HG03571 (cell line): ENCODE measurements around the gene DYRK1A.
"Not testable (repeated sequence)": the region's sequence is repeated elsewhere in the genome, so short reads cannot be mapped to it uniquely, and the experiment has no call there.

ENCODE experiments used
- ATAC-seq: cut with Tn5 transposase; IDR thresholded peaks from one replicate; pipeline ENCODE4 v1.9.1; 2021; ENCODE audit not compliant: unreplicated experiment

Gene DYRK1A

GRCh38 chr21:37546949-37547614 is 180.5 kb downstream of the DYRK1A start:
- ATAC-seq = no peak

- no peak for ATAC-seq
Observed at GRCh38 chr21:37547615-37548200, 181.1 kb downstream of the DYRK1A start.

- no peak for ATAC-seq
Observed at GRCh38 chr21:37548521-37548981, 182.0 kb downstream of the DYRK1A start.

- ATAC-seq = not testable (repeated sequence)
Observed at GRCh38 chr21:37549730-37550129, 183.2 kb downstream of the DYRK1A start.

DNA sequence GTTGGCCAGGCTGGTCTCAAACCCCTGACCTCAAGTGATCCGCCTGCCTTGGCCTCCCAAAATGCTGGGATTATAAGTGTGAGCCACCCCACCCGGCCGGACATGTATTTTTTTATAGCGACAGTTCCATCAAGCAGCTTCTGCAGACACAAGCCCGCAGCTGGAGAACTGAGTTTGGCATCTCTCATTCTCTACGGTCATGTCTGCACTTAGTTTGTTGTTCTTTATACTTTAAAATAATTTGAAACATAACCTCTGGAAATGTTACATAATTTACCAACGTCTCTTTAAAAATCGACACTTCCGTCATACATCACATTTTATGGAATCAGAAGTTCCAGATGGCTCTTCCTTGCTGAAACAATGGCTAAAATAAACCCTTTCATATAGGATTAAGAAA is 183.6 kb downstream of the DYRK1A start:
- no peak for ATAC-seq

DNA sequence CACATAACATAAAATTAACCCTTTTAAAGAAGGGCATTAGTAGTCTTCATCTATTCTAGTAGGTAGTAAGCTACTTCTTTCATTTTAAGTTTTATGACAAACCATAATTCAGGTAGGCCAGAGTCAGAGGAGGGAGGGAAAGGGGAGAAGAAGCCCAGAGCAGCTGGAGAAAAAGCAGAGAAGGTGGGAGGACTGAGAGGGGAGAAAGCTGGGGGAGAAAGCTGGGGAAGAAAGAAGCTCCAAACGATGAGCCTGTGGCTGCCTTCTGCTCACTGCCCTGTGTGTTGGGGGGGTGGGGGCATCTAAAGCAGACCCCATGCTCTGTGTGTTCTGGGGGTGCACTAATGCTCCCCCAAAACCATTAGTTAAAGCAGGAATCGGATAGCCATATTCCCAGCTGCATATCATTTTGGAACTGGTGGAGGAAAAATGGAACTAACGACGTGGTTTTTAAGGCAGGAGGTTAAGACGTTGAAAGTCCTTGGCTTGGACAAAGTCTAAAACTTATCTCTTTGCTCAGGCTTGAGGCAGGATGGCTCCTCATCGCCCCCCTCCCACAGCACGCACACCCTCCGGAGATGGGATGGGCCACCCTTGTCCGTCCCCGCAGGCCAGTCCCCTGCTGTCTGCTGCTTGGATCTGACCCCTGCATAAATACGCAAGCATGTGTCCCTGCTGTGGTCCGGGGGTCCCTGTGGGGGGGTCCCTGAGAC is 184.2 kb downstream of the DYRK1A start:
- ATAC-seq = no peak

DNA sequence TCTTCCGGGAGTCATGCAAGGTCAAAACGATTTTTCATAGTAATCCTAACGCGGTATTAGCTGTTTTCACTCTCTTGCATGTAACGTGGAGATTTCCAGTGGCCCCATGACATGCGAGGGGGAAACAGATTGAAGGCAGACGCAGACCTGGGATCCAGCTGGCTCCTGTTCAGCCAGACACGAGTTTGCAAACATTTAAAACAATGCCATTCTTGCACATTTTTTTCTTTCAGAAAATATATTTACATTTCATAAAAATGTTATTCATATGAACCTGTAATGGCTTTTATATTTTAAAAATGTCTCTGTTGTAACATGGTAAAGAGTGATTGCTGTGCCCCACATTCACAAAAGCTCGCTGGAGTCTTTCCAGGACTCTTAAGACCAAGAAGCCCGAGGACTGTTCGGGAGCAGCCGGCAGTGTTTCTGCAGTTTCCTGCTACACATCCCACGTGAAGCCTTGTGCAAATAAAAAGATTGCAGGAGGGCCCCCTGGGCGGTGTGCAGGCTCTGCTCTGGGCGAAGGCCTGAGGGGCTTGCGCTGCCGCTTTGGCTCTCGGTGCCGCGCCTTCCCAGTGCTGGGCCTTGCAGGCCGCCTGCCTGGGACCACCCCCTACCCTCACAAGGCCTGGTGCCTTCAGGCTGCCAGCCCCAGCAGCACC is 184.9 kb downstream of the DYRK1A start:
- no peak for ATAC-seq

DNA sequence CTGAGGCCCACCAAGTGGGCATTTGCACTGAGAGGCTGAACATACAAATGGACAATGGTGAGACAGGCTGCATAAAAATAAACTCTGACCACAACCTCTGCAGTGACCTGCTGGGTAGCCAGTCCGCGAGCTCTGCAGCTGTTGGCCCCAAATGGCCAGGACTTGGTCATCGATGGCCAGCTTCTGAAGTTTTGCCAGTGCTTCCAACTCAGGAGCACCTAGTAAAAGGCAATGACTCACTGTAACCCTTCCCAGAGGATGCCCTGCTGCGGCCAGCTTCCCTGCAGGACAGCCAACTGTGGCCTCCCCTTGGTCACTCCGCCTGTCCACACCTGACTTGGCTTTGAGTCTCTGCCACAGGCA is 185.4 kb downstream of the DYRK1A start:
- no peak for ATAC-seq

DNA sequence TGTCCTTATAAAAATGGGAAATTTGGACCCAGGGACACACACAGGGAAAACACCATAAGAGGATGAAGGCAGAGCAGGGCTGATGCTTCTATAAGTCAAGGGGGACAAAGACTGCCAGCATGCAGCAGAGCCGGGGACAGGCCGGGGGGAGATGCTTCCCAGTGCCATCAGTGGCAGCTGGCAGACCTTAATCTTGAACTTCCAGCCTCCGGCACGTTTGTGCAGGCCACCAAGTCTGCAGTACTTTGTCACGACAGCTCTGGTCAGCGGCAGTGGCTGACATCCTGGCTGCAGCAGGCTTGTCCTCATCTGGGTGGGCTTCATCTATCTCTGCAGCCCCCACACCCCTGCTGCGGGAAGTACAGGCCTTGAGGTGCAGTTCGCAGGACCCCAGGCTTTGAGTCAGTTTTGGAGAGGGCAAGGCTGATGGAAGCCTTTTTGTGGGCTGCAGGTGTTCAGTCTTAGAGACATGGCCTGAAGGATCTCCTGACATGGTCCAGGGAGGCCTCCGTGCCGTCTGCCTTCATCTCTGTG is 186.0 kb downstream of the DYRK1A start:
- no peak for ATAC-seq

- ATAC-seq = no peak
Observed at GRCh38 chr21:37553078-37553481, 186.5 kb downstream of the DYRK1A start.

DNA sequence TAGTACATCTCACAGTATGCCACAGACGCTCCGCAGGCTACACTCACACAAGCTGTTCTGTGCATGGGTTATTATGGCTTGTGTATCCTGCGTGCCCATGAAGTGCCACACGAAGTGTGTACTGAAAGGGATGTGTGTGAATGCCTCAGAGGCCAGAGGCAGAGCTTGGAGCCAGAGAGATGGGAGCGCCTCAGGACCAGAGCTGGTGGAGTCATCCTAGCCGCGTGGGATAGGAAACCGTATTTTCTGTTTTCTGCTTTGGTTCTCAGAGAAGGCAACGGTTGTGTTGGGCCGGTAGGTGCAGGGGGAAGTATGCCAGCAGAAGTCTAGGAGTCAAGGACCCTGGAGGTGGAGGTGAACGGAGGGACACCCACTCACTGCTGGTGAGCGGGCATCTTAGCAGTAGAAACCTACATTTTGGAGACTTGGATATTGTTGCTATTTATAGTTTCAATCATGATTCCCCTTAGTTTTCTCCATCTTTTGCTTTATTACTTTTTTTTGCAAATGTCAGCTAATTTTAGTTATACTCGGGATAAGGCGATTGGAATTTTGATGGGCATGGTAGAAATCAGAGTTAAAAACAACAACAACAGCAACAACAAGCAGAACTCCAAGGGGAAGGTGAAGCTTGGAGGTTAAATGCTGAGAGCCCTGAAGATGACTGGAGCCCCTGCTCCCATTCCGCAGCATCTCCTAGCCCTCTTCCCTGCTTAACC is 188.2 kb downstream of the DYRK1A start:
- ATAC-seq = no peak

GRCh38 chr21:37555672-37556261 is 189.2 kb downstream of the DYRK1A start:
- ATAC-seq = no peak

DNA sequence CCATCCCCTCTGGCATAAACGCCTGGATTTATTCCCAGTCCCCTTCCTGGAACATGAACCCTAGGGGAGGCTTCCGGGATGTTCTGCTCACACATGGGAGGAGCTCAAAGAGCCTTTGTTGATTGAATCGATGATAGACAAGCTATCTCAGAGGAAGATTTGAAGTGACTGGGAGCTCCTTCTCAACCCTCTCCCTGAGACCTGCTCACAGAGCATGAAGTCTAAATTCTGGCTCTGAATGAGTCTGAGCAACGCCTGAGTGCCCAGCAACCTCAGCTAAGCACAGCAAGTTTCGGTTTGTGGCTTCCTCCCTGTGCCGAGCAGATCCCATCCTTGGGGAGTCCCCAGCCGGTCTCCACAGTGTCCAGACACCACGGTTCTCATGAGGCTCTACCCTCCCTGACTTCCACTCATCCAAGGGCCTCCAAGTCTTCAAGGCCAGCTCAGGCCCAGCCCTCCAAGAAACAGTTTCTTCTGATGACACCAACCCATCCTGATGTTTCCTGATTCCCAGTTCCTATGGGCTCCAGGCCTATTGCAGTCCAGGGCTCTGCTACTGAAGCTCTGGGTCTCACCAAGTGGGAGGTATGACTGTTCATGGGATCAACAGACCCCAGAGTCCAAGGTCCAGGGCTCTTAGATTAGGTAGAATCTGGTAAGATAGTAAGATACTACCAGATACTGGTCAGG is 190.8 kb downstream of the DYRK1A start:
- ATAC-seq = peak; percentile 96

- ATAC-seq = no peak
Observed at GRCh38 chr21:37558676-37559211, 192.2 kb downstream of the DYRK1A start.

GRCh38 chr21:37560385-37560784 is 193.8 kb downstream of the DYRK1A start:
- no peak for ATAC-seq

DNA sequence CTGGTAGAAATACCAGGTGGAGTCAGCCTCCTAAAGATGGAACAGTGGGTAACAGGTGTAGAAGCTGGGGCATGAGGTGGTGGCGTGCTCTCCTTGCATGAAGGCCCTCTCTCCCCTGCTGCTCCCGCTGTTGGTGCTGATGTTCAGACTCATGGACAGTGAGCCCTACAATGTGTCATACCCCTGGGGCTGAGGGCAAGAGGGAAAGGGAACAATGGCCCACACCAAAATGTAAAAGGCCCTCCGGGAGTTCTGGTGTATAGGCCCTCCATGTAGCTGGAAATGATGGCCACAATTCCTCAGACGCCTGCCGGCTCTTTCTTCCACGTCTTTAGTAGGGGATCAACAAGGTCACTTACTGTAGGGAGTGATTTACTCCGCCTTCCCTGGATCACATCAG is 194.9 kb downstream of the DYRK1A start:
- ATAC-seq = no peak

DNA sequence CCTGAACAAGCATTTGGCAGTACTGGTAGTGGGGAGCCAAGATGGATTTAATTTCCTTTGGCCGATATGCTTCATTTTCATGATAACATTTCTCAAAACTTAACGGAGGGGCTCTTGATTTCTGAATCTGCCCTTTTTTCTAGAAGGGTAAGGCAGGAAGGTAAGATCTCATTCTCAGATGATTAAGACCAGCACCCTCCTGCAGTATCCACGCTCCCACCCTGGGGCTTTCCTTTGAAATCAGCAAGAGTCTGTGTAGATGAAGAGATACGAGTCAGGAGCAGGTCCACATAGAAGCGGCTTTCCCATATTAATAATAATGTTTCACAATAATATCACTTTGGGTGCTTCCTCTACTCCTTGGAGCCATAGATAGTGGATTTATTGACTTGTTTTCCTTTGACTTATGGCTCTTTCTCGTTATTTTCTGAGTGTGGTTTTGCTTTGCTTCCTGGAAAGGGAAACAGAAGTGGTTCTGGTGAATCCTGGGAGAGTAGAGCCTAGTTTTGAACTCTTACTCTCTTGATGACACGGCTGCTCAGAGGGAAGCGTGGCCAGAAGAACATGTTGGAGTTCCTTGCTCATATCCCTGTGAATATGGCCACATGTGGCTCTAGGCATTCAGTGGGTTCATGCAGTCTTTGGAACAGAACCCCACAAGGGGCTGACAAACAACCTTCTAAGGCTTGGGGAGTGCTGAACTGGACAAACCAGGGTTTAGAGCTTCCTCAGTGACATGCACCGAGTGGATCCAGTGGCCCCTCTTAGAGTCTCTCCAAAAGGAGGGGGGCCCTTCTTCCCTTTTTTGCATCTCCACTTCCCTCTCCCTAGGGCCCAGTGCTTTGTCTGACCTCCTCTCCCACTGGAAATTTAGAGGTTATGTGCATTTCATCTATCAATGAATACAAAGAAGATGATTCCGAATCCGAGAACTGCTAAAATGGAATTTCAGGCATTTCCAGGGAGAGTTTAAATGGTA is 195.7 kb downstream of the DYRK1A start:
- no peak for ATAC-seq

DNA sequence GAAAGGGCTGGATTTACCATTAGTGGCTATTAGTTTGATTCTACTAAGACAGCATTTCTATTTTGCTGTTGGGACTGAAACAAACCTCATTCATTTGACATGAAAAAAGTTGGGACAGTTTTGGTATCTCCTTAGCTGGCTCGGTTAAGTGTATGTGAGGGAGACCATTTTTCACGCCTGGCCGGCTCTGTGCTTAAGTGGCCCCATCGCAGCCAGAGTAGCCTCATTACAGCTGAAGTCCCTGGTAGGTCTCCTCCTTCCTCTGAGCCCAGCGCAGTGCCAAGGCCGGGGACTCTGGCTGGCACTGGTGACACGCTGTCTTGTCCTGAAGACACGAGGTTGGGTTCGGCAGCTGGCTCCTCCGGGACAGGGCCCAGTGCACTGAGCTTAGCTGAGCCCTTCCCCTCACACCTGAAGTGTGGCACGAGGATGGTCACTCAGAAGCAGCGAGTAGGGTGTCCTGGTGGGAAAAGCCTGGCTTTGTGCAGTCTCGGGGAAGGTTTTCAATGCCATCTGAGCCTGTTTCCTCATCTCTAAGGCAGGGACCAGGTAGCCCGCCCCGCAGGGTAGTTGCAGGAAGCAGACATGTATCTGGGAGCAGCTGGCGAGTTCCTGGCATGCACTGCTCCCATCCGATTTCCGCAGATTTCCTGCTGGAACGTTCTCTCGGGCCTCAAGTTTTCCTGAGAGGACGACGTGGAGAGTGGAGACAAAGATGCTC is 196.5 kb downstream of the DYRK1A start:
- ATAC-seq = peak; percentile 14
